Measurements from ENCODE around the gene PLEKHG4.

DNA sequence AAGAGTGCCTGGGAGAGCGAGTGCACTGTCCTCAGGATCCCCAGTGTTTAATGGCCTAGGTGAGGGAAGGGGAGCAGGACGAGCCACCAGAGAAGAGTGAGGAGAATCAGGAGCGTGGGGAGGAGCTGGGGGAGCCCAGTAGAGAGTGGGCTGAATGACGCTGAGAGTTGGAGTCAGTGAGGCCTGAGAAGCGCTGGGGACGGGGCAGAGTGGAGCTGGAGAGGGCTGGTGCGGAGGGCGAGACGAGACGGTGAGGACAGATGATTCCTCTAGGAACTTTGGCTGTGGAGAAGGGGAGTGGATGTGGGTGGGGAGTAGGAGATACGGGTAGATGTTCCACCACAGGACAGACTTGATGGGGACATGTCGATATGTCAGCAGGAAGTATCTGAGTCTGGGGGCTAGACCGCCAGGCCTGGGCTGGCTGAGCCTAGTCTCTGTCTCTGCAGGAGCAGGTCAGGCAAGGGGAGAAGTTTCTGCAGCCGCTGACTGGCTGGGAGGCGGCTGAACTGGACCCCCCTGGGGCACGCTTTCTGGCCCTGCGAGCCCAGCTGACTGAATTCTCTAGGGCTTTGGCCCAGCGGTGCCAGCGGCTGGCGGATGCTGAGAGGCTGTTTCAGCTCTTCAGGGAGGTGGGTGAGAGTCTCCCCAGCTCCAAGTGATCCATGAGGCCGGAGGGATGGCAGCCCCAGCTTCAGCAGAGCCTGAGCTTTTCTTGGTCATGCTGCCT, 4.7 kb downstream of the PLEKHG4 start:
- TF ChIP-seq, protein P1, sequence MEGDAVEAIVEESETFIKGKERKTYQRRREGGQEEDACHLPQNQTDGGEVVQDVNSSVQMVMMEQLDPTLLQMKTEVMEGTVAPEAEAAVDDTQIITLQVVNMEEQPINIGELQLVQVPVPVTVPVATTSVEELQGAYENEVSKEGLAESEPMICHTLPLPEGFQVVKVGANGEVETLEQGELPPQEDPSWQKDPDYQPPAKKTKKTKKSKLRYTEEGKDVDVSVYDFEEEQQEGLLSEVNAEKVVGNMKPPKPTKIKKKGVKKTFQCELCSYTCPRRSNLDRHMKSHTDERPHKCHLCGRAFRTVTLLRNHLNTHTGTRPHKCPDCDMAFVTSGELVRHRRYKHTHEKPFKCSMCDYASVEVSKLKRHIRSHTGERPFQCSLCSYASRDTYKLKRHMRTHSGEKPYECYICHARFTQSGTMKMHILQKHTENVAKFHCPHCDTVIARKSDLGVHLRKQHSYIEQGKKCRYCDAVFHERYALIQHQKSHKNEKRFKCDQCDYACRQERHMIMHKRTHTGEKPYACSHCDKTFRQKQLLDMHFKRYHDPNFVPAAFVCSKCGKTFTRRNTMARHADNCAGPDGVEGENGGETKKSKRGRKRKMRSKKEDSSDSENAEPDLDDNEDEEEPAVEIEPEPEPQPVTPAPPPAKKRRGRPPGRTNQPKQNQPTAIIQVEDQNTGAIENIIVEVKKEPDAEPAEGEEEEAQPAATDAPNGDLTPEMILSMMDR (IDR thresholded peaks at IDR 0.05): no peak
- TF ChIP-seq POLR2A (IDR thresholded peaks at IDR 0.05): no peak

Measured in right lobe of liver (tissue), 4 donors.